ENCODE results near the gene SBF2.
A peak's percentile ranks its signal among the peaks of the same experiment; 100 is the strongest.

DNA sequence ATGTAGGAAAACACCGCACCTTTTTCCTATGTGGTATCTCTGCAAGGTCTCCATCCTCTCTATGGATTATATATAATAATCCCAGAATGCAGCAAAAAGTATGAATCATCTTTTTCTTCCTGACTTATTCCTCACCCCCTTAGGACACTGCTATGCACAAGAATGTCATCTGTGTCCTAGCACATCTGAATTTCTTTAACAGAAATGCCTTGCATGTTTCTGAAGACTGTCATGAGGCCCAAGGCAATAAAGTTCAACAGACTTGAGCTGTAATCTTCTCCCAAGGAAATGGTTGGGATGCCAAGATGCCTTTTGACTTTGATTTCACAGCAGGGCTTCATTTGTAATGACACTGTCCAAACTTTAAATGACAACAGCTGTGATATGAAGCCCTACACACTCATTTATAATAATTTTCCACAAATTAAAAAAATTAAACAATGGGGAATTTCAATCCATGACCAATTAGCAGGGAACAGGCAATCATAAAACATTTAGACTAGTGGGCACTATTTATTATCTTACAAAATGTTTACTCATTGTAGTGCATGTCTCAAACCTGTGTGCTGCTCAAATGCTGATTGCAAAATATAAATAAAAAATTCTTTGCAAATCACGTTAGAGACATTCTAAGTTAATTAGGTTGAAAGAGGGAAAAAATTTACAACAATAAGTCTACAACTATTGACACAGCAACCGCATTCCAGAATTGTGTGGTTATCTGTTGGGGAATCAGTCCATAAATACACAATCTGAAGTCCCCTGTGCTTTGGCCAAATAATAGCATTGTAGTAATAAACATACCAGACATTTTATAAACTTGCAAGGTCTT lies 387.8 kb downstream of the SBF2 start:
- TF ChIP-seq POLR2AphosphoS5 (IDR thresholded peaks at IDR 0.05) (peak in 2 of 3 donors; percentile 19 to 43), POLR2A (IDR thresholded peaks at IDR 0.05) (no peak)
- TF ChIP-seq, protein P1, sequence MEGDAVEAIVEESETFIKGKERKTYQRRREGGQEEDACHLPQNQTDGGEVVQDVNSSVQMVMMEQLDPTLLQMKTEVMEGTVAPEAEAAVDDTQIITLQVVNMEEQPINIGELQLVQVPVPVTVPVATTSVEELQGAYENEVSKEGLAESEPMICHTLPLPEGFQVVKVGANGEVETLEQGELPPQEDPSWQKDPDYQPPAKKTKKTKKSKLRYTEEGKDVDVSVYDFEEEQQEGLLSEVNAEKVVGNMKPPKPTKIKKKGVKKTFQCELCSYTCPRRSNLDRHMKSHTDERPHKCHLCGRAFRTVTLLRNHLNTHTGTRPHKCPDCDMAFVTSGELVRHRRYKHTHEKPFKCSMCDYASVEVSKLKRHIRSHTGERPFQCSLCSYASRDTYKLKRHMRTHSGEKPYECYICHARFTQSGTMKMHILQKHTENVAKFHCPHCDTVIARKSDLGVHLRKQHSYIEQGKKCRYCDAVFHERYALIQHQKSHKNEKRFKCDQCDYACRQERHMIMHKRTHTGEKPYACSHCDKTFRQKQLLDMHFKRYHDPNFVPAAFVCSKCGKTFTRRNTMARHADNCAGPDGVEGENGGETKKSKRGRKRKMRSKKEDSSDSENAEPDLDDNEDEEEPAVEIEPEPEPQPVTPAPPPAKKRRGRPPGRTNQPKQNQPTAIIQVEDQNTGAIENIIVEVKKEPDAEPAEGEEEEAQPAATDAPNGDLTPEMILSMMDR (IDR thresholded peaks at IDR 0.05), result no peak
